K562 (cell line): ENCODE data around the gene FKBP8. TPM values are rescaled to one million over a fixed set of nuclear protein-coding genes. Genes with fewer than 3 reads are reported as not detected.

Experiments
- AFF1 ChIP-seq, 2 experiments: fragments of 450-650 bp; IDR thresholded peaks; 2 replicates each; pipeline ENCODE4 v1.6.1; 2018; ENCODE audit warnings: mild to moderate bottlenecking in 2 of 2, low read depth in 1 of 2; ENCODE audit not compliant: partially characterized antibody in 2 of 2
- DMBX1 ChIP-seq: fragments of 250-450 bp; sonication (Bioruptor Pico); IDR thresholded peaks from 2 replicates; pipeline ENCODE4 v1.8.0; 2022; ENCODE audit warnings: inconsistent platforms, mild to moderate bottlenecking, moderate library complexity, borderline replicate concordance
- DNMT1 ChIP-seq: fragments of 450-650 bp; IDR thresholded peaks from 2 replicates; pipeline ENCODE4 v1.6.1; 2016; ENCODE audit warnings: antibody characterized with exemption, mild to moderate bottlenecking
- ELF2 ChIP-seq: fragments of 250-450 bp; sonication (Bioruptor Pico); IDR thresholded peaks from 2 replicates; pipeline ENCODE4 v1.5.0; 2021; ENCODE audit warnings: mild to moderate bottlenecking
- HLTF ChIP-seq: fragments of 450-650 bp; IDR thresholded peaks from 2 replicates; pipeline ENCODE4 v1.6.1; 2016
- L3MBTL2 ChIP-seq: fragments of 450-650 bp; IDR thresholded peaks from 2 replicates; pipeline ENCODE4 v1.6.1; 2016; ENCODE audit warnings: mild to moderate bottlenecking, moderate library complexity
- NFE2L1 ChIP-seq: fragments of 450-650 bp; IDR thresholded peaks from 2 replicates; pipeline ENCODE4 v1.6.1; 2016; ENCODE audit warnings: missing genetic modification characterization, low read depth, mild to moderate bottlenecking, missing compliant biosample characterization, moderate library complexity, borderline replicate concordance
- SNRNP70 ChIP-seq: fragments of 200-400 bp; formaldehyde crosslinking; optimal IDR thresholded peaks from 2 replicates; pipeline ENCODE3; 2017; ENCODE audit warnings: low read depth, low read length
- SRF ChIP-seq, 2 experiments: fragments of 250-450, 450-650 bp in 1 of 2; sonication (Bioruptor Pico) in 1 of 2; sonication (generic) in 1 of 2; formaldehyde crosslinking; IDR thresholded peaks; 2 replicates each; pipeline versions ENCODE4 v1.5.0 to v1.5.1; 2020 to 2022; ENCODE audit warnings: mild to moderate bottlenecking in 1 of 2, missing genetic modification reagents in 1 of 2
- TGIF2 ChIP-seq: sonication (generic); formaldehyde crosslinking; IDR thresholded peaks from 2 replicates; pipeline ENCODE4 v1.8.1; 2022; ENCODE audit warnings: mild to moderate bottlenecking, missing genetic modification reagents, moderate library complexity
- UBTF ChIP-seq, 2 experiments: IDR thresholded peaks; 2 replicates each; pipeline ENCODE4 v1.6.1; 2012; ENCODE audit warnings: improper control_type of control experiment in 2 of 2, low read depth in 2 of 2, low read length in 2 of 2, borderline replicate concordance in 1 of 2
- ZEB2 ChIP-seq: fragments of 450-650 bp; IDR thresholded peaks from 2 replicates; pipeline ENCODE4 v1.6.1; 2016
- ZNF146 ChIP-seq: IDR thresholded peaks from one replicate; pipeline ENCODE4 v1.6.1; 2018; ENCODE audit warnings: missing compliant biosample characterization; ENCODE audit not compliant: unreplicated experiment
- ZNF311 ChIP-seq: fragments of 250-450 bp; sonication (Bioruptor Pico); IDR thresholded peaks from 2 replicates; pipeline ENCODE4 v1.4.0; 2020; ENCODE audit warnings: mild to moderate bottlenecking, moderate library complexity
- ZNF395 ChIP-seq: fragments of 200-800 bp; sonication (Bioruptor generic); IDR thresholded peaks from 2 replicates; pipeline ENCODE4 v1.6.1; 2017; ENCODE audit warnings: missing genetic modification characterization, missing compliant biosample characterization
- polyA plus RNA-seq, 8 experiments: library from polyadenylated mRNA; depleted of rRNA in 4 of 8; stranded (reverse) in 5 of 8; unstranded in 3 of 8; fragments of >200 nt; fragmentation: Nextera tagmentation in 2 of 8; fragmentation: Illumina TruSeq in 1 of 8; extraction: Ambion mirVana in 2 of 8; extraction: Trizol in 1 of 8; gene quantifications; 2 replicates each; pipeline versions ENCODE4 v1.2.1 to v1.2.3, GENCODE V29; 2011 to 2014; ENCODE audit warnings: inconsistent platforms in 1 of 8, missing spikeins in 1 of 8
- total RNA-seq, 7 experiments: library from RNA; depleted of rRNA in 6 of 7; stranded (reverse); fragments of >200 nt in 6 of 7; fragmentation: Illumina TruSeq in 2 of 7; extraction: Trizol in 2 of 7; gene quantifications; 2 replicates each; pipeline versions ENCODE4 v1.2.1 to v1.2.3, GENCODE V29; 2011 to 2021; ENCODE audit warnings: low replicate concordance in 1 of 7

Gene FKBP8
- total and polyA plus RNA-seq, 9 of the 15 experiments (the other 6 are each of a cell fraction or from before 2014, with no cell fraction given) = 0.46 to 236 (median 104) TPM

- no peak for TF ChIP-seq NFE2L1
- peak; percentile 95 for TF ChIP-seq ZNF395
- TF ChIP-seq L3MBTL2 = 0 out of 2 replicates have a peak, but pooled peaks have one; percentile 42
- TF ChIP-seq UBTF (IDR thresholded peaks at IDR 0.05; ENCODE audit: borderline replicate concordance in 1 of 2, low read depth in 2 of 2, low read length in 2 of 2) = 0 out of 4 replicates have a peak, but pooled peaks of 1 of the 2 experiments have one; percentile 46
- TF ChIP-seq SRF (CRISPR knock-in tag; IDR thresholded peaks at IDR 0.05) = peak in 1 of 2 experiments; percentile 60; a peak in 1 of 4 replicates
- TF ChIP-seq DNMT1 = no peak
- peak; percentile 67; the same call in 1 of the 2 replicates for TF ChIP-seq ELF2 (CRISPR knock-in tag)
- TF ChIP-seq TGIF2 = no peak
- TF ChIP-seq SNRNP70 = no peak
- TF ChIP-seq ZNF311 (CRISPR knock-in tag) = no peak
- TF ChIP-seq DMBX1 (CRISPR knock-in tag) = peak; percentile 84
- no peak for TF ChIP-seq ZNF146 (CRISPR knock-in tag)
- peak; percentile 76; the same call in 1 of the 2 replicates for TF ChIP-seq HLTF
- TF ChIP-seq ZEB2 = peak; percentile 83
- peak; percentile 60 to 90 for TF ChIP-seq AFF1 (IDR thresholded peaks at IDR 0.05; ENCODE audit: low read depth in 1 of 2, partially characterized antibody in 2 of 2)
Measured at GRCh38 chr19:18543814-18544475, 572 bp upstream of the FKBP8 start (continued).
